ENCODE measurements around the gene TCF23.
"Not testable (repeated sequence)": the region's sequence is repeated elsewhere in the genome, so short reads cannot be mapped to it uniquely, and the experiment has no call there.

The TCF23 gene

GRCh38 chr2:27155069-27155520 is 6.3 kb downstream of the TCF23 start:
- DNase-seq, result no peak

- no peak for DNase-seq
These were observed 9.7 kb downstream of the TCF23 start for GRCh38 chr2:27158468-27158867.

GRCh38 chr2:27159271-27159670 is 10.5 kb downstream of the TCF23 start:
- no peak for DNase-seq

GRCh38 chr2:27160191-27160590 is 11.4 kb downstream of the TCF23 start:
- no peak for DNase-seq

- peak; percentile 70 for DNase-seq
These were observed 13.6 kb downstream of the TCF23 start for GRCh38 chr2:27162151-27163121.

- no peak for DNase-seq
These were observed 16.4 kb downstream of the TCF23 start for GRCh38 chr2:27164960-27165763.

- no peak for DNase-seq
These were observed 22.0 kb downstream of the TCF23 start for GRCh38 chr2:27170581-27171337.

- peak; percentile 66 for DNase-seq
These were observed 22.6 kb downstream of the TCF23 start for GRCh38 chr2:27171351-27171848.

GRCh38 chr2:27174638-27175037 is 25.8 kb downstream of the TCF23 start:
- DNase-seq, result no peak

GRCh38 chr2:27175330-27175729 is 26.5 kb downstream of the TCF23 start:
- DNase-seq, result no peak

- DNase-seq, result not testable (repeated sequence)
These were observed 27.0 kb downstream of the TCF23 start for GRCh38 chr2:27175781-27176180.

- DNase-seq, result no peak
These were observed 28.9 kb downstream of the TCF23 start for GRCh38 chr2:27177441-27178351.

GRCh38 chr2:27178469-27178868 is 29.7 kb downstream of the TCF23 start:
- DNase-seq, result no peak

GRCh38 chr2:27179344-27180000 is 30.7 kb downstream of the TCF23 start:
- DNase-seq, result no peak

GRCh38 chr2:27182346-27182745 is 33.5 kb downstream of the TCF23 start:
- no peak for DNase-seq

- no peak for DNase-seq
These were observed 35.3 kb downstream of the TCF23 start for GRCh38 chr2:27184115-27184514.

GRCh38 chr2:27185331-27186026 is 36.7 kb downstream of the TCF23 start:
- no peak for DNase-seq

- no peak for DNase-seq
These were observed 38.0 kb downstream of the TCF23 start for GRCh38 chr2:27186613-27187345.

- no peak for DNase-seq
These were observed 41.2 kb downstream of the TCF23 start for GRCh38 chr2:27189989-27190388.
